ENCODE results near the gene ZBTB49. TPM values are rescaled to one million over a fixed set of nuclear protein-coding genes. Genes with fewer than 3 reads are reported as not detected.

The ZBTB49 gene
- total RNA-seq, 1 donor from 2014 or later, result 8.4 TPM

- H3K27me3 Mint-ChIP-seq (ENCODE audit: low read depth), result no peaks in the 10 kb centered on the region
- no peak for DNase-seq (ENCODE audit: low spot score in 2 of 2, unreplicated experiment in 2 of 2)
- no peaks in the 10 kb centered on the region for H3K9me3 Mint-ChIP-seq
- no peak overlapping the region for H3K27ac Mint-ChIP-seq
- no peaks in the 10 kb centered on the region for H3K4me1 Mint-ChIP-seq
- peaks cover 13% of the 10 kb centered on the region for H3K36me3 Mint-ChIP-seq
- TF ChIP-seq, protein P1, sequence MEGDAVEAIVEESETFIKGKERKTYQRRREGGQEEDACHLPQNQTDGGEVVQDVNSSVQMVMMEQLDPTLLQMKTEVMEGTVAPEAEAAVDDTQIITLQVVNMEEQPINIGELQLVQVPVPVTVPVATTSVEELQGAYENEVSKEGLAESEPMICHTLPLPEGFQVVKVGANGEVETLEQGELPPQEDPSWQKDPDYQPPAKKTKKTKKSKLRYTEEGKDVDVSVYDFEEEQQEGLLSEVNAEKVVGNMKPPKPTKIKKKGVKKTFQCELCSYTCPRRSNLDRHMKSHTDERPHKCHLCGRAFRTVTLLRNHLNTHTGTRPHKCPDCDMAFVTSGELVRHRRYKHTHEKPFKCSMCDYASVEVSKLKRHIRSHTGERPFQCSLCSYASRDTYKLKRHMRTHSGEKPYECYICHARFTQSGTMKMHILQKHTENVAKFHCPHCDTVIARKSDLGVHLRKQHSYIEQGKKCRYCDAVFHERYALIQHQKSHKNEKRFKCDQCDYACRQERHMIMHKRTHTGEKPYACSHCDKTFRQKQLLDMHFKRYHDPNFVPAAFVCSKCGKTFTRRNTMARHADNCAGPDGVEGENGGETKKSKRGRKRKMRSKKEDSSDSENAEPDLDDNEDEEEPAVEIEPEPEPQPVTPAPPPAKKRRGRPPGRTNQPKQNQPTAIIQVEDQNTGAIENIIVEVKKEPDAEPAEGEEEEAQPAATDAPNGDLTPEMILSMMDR (IDR thresholded peaks at IDR 0.05; ENCODE audit: unreplicated experiment), result no peak
- H3K4me3 Mint-ChIP-seq, result no peak overlapping the region
Measured at GRCh38 chr4:4315461-4316149, 25.6 kb downstream of the ZBTB49 start.

DNA sequence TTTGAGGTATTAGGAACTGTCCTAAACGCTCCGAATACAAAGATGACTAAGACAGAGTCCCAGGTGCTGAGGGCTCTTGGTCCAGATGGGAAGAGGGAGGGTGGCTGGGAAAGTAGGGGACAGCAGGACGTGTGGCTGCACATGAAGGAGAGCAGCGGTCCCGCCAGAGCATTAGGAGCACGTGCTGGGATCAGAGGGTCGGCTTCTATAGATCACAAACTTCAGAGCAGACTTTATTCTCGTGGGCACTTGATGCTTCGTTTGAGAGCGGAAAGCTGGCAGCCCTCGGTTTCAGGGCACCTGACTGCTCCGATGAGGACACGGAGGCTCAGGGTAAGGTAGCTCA is 26.1 kb downstream of the ZBTB49 start:
- TF ChIP-seq, protein P1 (IDR thresholded peaks at IDR 0.05; ENCODE audit: unreplicated experiment), result no peak

DNA sequence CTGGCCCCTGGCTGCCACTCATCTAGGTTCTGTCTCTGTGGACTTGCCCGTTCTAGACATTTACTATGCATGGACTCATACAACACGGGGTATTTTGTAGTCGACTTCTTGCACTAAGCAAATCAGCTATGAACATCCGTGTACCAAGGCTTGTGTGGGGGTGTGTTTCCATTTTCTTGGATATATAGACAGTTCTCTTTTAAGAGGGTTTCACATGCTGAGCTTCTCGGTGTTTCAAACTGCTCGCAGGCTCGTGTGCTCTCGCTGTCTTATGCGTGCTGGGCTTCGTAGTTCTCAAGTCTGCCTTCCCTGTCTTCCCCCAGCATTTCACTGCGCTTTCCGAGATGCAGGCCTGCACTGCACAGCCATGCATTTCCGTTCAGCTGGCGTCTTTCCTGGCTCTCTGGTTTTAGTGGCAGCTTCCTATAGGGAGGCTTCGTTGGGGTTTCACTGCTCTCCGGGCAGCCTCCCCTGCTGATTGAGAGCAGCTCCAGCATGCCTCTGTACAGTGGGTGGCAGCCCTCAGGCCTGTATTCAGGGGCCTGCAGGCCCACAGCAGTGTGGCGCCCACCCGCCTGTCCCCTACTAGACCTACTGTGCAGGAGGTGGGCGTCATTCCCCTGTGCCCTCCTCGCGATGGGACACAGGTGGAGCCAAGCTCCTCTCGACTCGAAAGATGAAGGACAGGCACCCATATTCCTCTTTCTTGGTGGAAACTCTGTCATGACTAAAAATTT is 27.6 kb downstream of the ZBTB49 start:
- Mint-ChIP-seq H3K4me1 (no peaks in the 10 kb centered on the region), H3K9me3 (no peaks in the 10 kb centered on the region), H3K27me3 (ENCODE audit: low read depth) (no peaks in the 10 kb centered on the region), H3K4me3 (no peak overlapping the region), H3K27ac (no peak overlapping the region), H3K36me3 (peaks cover 18% of the 10 kb centered on the region)
- TF ChIP-seq, protein P1 (IDR thresholded peaks at IDR 0.05; ENCODE audit: unreplicated experiment), result no peak
- DNase-seq (ENCODE audit: low spot score in 2 of 2, unreplicated experiment in 2 of 2), result no peak

More for the DNA sequence above, 26.1 kb downstream of the ZBTB49 start:
- no peaks in the 10 kb centered on the region for H3K27me3 Mint-ChIP-seq (ENCODE audit: low read depth)
- no peaks in the 10 kb centered on the region for H3K4me1 Mint-ChIP-seq
- H3K9me3 Mint-ChIP-seq, result no peaks in the 10 kb centered on the region
- peaks cover 13% of the 10 kb centered on the region for H3K36me3 Mint-ChIP-seq
- H3K4me3 Mint-ChIP-seq, result no peak overlapping the region
- no peak overlapping the region for H3K27ac Mint-ChIP-seq
- DNase-seq (ENCODE audit: low spot score in 2 of 2, unreplicated experiment in 2 of 2), result no peak

GRCh38 chr4:4320528-4320927 is 30.5 kb downstream of the ZBTB49 start:
- no peak for DNase-seq (ENCODE audit: low spot score in 2 of 2, unreplicated experiment in 2 of 2)
- TF ChIP-seq, protein P1 (IDR thresholded peaks at IDR 0.05; ENCODE audit: unreplicated experiment), result no peak
- H3K27ac Mint-ChIP-seq, result no peak overlapping the region
- no peak overlapping the region for H3K4me3 Mint-ChIP-seq
- H3K4me1 Mint-ChIP-seq, result peaks cover 5% of the 10 kb centered on the region
- no peaks in the 10 kb centered on the region for H3K27me3 Mint-ChIP-seq (ENCODE audit: low read depth)
- H3K9me3 Mint-ChIP-seq, result no peaks in the 10 kb centered on the region
- H3K36me3 Mint-ChIP-seq, result peaks cover 17% of the 10 kb centered on the region

DNA sequence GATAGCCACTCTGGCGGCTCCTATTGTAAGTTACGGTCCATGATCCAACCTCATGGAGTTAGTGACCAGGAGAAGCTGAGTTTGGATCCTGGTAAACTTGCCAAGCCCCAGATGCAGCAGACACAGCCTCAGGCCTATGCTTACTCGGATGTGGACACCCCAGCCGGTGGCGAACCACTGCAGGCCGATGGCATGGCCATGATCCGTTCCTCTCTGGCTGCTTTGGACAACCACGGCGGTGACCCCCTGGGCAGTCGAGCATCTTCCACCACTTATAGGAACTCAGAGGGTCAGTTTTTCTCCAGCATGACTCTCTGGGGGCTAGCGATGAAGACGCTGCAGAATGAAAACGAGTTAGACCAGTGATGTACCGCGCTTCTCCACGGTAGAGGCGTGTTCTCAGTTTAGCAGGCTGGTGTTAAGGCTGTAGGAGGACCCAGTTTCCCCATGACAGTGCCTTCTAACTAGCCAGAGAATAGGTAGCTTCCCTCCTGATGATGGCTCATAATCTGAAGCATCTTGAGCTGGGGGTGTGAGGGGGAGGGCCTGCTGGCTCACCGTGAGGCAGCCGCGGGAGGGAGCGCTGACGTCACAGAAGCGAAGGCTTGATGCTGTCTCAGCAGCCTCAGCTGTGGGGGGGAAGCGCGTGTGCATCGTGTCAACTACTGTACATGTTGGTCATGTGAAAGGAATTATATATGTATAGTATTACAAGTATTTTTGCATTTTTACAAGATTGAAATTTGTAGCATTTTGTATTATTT is 31.1 kb downstream of the ZBTB49 start:
- H3K4me3 Mint-ChIP-seq, result no peak overlapping the region
- no peaks in the 10 kb centered on the region for H3K9me3 Mint-ChIP-seq
- peaks cover 5% of the 10 kb centered on the region for H3K4me1 Mint-ChIP-seq
- H3K36me3 Mint-ChIP-seq, result peaks cover 11% of the 10 kb centered on the region
- TF ChIP-seq, protein P1 (IDR thresholded peaks at IDR 0.05; ENCODE audit: unreplicated experiment), result no peak
- H3K27ac Mint-ChIP-seq, result no peak overlapping the region
- no peak for DNase-seq (ENCODE audit: low spot score in 2 of 2, unreplicated experiment in 2 of 2)
- no peaks in the 10 kb centered on the region for H3K27me3 Mint-ChIP-seq (ENCODE audit: low read depth)
